ENCODE data around the gene DUSP22. TPM values are rescaled to one million over a fixed set of nuclear protein-coding genes. Genes with fewer than 3 reads are reported as not detected.

DUSP22 gene
- total RNA-seq, 1 experiment from 2014 or later, result 25.0 TPM

DNA sequence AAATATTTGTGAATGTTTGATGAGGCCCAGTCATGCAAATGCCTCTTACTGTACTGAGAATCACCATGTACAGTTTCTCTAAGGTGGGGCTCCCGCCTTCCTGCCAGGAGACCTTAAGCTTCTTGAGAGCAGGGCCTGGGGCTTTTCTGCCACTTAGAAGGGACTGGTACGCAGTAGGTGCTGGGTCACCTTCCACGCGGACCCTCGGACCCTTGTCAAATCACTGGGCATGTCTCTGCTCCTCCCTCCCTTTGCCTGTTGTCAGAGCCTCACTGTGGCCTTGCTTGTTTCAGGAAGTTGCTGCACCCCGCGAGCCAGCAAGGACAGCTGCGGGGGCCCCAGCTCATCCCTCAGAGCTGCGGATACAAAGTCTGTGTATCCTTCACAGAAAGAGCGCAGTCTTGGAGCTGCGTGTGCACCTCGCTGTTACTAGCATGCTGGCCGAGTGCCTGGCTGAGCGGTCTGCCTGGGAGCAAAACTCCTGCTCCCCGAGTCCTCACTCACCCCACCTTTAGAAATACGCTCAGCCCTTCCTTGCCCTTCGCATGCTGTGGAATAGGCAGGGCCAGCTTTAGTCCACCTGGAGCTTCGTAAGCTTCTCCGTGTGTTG is 68.6 kb downstream of the DUSP22 start:
- no CpG with 5 or more reads among the region's 19 CpGs for WGBS (ENCODE audit: extremely low coverage, insufficient read length, low lambda C conversion rate)
- Histone ChIP-seq H2BK120ac (ENCODE audit: low read depth, low read length, poor library complexity, severe bottlenecking) (no peak overlapping the region), H3K18ac (ENCODE audit: insufficient read length, low read depth, low read length) (no peak overlapping the region), H4K5ac (ENCODE audit: insufficient read length, low read depth, low read length) (no peak overlapping the region), H2BK20ac (ENCODE audit: low read depth, low read length, poor library complexity, severe bottlenecking) (no peak overlapping the region), H3K23ac (ENCODE audit: insufficient read length, low read depth, low read length) (no peak overlapping the region), H2BK5ac (ENCODE audit: insufficient read length, low read length) (no peak overlapping the region), H4K8ac (replicated peaks; ENCODE audit: insufficient read length, low read depth, low read length) (no peak overlapping the region), H3K4me1 (ENCODE audit: insufficient read depth, low read length) (no peaks in the 10 kb centered on the region), H3T11ph (ENCODE audit: low read length) (no peak overlapping the region), H3K9me3 (ENCODE audit: control insufficient read depth, low read depth, low read length) (peaks cover 71% of the 10 kb centered on the region), H3K14ac (ENCODE audit: insufficient read depth, low read length) (no peak overlapping the region; the same call in 1 of the 2 replicates), H2BK12ac (ENCODE audit: insufficient read length, low read depth, low read length) (no peak overlapping the region), H3K9ac (ENCODE audit: extremely low read depth, insufficient read length, low read length) (no peak overlapping the region), H3K4ac (ENCODE audit: low read depth, low read length) (no peak overlapping the region), H3K4me2 (ENCODE audit: insufficient read depth, insufficient read length, low read length) (no peak overlapping the region), H3K56ac (ENCODE audit: insufficient read length, low read depth, low read length) (no peak overlapping the region), H2AK5ac (ENCODE audit: insufficient read length, low read length) (no peak overlapping the region), H3K27ac (ENCODE audit: insufficient read length, low read depth, low read length) (no peak overlapping the region), H3K79me2 (ENCODE audit: insufficient read depth, low read length) (no peaks in the 10 kb centered on the region), H4K91ac (ENCODE audit: insufficient read length, low read depth, low read length) (no peak overlapping the region), H3K27me3 (ENCODE audit: insufficient read depth, low read length) (no peaks in the 10 kb centered on the region), H4K20me1 (ENCODE audit: control insufficient read depth, insufficient read depth, insufficient read length) (no peaks in the 10 kb centered on the region), H3K79me1 (ENCODE audit: insufficient read depth, low read depth, low read length, poor library complexity, severe bottlenecking) (no peaks in the 10 kb centered on the region), H2BK15ac (ENCODE audit: low read depth, low read length) (no peak overlapping the region), H3K23me2 (ENCODE audit: insufficient read length, low read depth, low read length, poor library complexity, severe bottlenecking) (no peaks in the 10 kb centered on the region), H2AFZ (ENCODE audit: low read length) (no peak overlapping the region)
- DNase-seq, result no peak
- Mint-ChIP-seq H3K4me1 (no peaks in the 10 kb centered on the region), H3K9me3 (peaks cover 95 to 100% of the 10 kb centered on the region in 2 experiments), H3K27ac (no peak overlapping the region; a peak in 1 of 7 replicates), H3K27me3 (ENCODE audit: low read depth) (peaks cover 18% of the 10 kb centered on the region), H3K36me3 (ENCODE audit: insufficient read depth in 1 of 3, low read depth in 3 of 3) (peaks cover 25 to 35% (median 34%) of the 10 kb centered on the region in 3 experiments), H3K4me3 (no peak overlapping the region)
- TF ChIP-seq, protein P1, sequence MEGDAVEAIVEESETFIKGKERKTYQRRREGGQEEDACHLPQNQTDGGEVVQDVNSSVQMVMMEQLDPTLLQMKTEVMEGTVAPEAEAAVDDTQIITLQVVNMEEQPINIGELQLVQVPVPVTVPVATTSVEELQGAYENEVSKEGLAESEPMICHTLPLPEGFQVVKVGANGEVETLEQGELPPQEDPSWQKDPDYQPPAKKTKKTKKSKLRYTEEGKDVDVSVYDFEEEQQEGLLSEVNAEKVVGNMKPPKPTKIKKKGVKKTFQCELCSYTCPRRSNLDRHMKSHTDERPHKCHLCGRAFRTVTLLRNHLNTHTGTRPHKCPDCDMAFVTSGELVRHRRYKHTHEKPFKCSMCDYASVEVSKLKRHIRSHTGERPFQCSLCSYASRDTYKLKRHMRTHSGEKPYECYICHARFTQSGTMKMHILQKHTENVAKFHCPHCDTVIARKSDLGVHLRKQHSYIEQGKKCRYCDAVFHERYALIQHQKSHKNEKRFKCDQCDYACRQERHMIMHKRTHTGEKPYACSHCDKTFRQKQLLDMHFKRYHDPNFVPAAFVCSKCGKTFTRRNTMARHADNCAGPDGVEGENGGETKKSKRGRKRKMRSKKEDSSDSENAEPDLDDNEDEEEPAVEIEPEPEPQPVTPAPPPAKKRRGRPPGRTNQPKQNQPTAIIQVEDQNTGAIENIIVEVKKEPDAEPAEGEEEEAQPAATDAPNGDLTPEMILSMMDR (conservative IDR thresholded peaks at IDR 0.05), result no peak

Data from H9 (cell line).